Keratinocyte (primary cell): ENCODE measurements around the gene PMVK.

Experiments
- EZH2 ChIP-seq: IDR thresholded peaks from one replicate; pipeline ENCODE4 v1.6.1; 2012; ENCODE audit warnings: inconsistent platforms, mild to moderate bottlenecking, low read length, moderate library complexity
- TF ChIP-seq, protein P1 (sequence below), 3 experiments: IDR thresholded peaks in 1 of 3; conservative IDR thresholded peaks in 1 of 3; optimal IDR thresholded peaks in 1 of 3; 2 replicates in 2 of 3; 3 replicates in 1 of 3; pipeline versions ENCODE3 to v1.5.1; 2011; ENCODE audit warnings: low read length in 3 of 3, mild to moderate bottlenecking in 3 of 3, moderate library complexity in 2 of 3, control low read depth in 1 of 3, inconsistent platforms in 1 of 3; ENCODE audit not compliant: insufficient read depth in 2 of 3; ENCODE audit errors: extremely low read depth in 1 of 3

DNA sequence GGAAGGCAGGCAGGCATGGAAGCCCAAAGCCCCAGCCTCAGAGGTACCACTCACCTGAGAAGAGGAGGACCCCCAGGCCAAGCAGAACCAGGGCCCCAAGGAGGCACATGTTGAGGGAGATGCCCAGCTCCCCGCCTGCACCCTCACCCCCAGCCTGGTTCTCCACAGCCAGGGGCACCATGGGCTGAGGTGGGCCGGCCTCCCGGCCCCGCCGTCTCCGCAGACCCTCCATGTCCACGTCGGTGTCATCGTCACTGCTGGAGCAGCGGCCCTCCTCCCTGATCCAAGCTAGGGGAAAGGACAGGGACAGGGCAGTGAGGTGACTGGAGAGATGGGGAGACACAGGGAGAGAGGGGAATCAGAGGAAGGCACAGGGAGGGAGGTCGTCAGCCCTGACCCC is 11.6 kb upstream of the PMVK start:
- TF ChIP-seq, protein P1, sequence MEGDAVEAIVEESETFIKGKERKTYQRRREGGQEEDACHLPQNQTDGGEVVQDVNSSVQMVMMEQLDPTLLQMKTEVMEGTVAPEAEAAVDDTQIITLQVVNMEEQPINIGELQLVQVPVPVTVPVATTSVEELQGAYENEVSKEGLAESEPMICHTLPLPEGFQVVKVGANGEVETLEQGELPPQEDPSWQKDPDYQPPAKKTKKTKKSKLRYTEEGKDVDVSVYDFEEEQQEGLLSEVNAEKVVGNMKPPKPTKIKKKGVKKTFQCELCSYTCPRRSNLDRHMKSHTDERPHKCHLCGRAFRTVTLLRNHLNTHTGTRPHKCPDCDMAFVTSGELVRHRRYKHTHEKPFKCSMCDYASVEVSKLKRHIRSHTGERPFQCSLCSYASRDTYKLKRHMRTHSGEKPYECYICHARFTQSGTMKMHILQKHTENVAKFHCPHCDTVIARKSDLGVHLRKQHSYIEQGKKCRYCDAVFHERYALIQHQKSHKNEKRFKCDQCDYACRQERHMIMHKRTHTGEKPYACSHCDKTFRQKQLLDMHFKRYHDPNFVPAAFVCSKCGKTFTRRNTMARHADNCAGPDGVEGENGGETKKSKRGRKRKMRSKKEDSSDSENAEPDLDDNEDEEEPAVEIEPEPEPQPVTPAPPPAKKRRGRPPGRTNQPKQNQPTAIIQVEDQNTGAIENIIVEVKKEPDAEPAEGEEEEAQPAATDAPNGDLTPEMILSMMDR (optimal IDR thresholded peaks at IDR 0.05 in 1 of 3, IDR thresholded peaks at IDR 0.05 in 1 of 3, conservative IDR thresholded peaks at IDR 0.05 in 1 of 3; ENCODE audit: extremely low read depth in 1 of 3, insufficient read depth in 2 of 3, low read length in 3 of 3) = no peak
- no peak for TF ChIP-seq EZH2
